HCT116 (cell line): ENCODE measurements around the gene ZBTB20.

Source experiments
- CEBPB ChIP-seq: IDR thresholded peaks from 2 replicates; pipeline ENCODE4 v1.6.1; 2012; ENCODE audit warnings: low read depth
- ELF1 ChIP-seq: IDR thresholded peaks from 2 replicates; pipeline ENCODE4 v1.6.1; 2012; ENCODE audit warnings: low read depth, borderline replicate concordance
- POLR2AphosphoS5 ChIP-seq: IDR thresholded peaks from 2 replicates; pipeline ENCODE4 v1.6.1; 2011; ENCODE audit warnings: mild to moderate bottlenecking, low read depth, low read length, moderate library complexity
- SP1 ChIP-seq: IDR thresholded peaks from 2 replicates; pipeline ENCODE4 v1.6.1; 2012; ENCODE audit warnings: low read depth
- TF ChIP-seq, protein P1 (sequence below), 3 experiments: fragments of 200-600 bp in 1 of 3; sonication (generic) in 1 of 3; IDR thresholded peaks in 2 of 3; conservative IDR thresholded peaks in 1 of 3; 2 replicates each; pipeline ENCODE4 v1.5.1; 2012 to 2017; ENCODE audit warnings: low read depth in 2 of 3, low read length in 2 of 3, antibody characterized with exemption in 1 of 3, borderline replicate concordance in 1 of 3, control low read depth in 1 of 3, mild to moderate bottlenecking in 1 of 3, mixed read lengths in 1 of 3, mixed run types in 1 of 3, moderate library complexity in 1 of 3; ENCODE audit not compliant: insufficient read depth in 1 of 3

DNA sequence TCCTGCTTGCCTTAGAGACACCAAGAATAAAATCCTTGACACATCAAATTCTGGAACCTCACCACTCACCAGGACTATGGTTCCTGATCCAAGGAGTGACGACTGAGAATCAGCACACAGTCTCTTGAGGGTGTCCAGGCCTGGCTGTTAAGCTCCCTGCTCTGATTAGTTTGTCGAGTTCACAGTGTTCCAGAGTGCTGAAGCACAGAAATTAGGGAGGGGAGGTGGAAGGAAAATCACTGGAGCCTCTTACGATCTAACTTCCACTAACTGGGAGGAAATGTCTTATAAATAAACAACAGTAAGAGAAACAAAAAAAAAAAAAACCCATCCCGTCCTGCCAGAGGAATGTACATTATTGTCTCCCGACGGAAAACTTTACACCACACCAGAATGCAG is 523.0 kb downstream of the ZBTB20 start:
- TF ChIP-seq POLR2AphosphoS5 (no peak), SP1 (no peak), ELF1 (no peak), CEBPB (no peak)
- TF ChIP-seq, protein P1, sequence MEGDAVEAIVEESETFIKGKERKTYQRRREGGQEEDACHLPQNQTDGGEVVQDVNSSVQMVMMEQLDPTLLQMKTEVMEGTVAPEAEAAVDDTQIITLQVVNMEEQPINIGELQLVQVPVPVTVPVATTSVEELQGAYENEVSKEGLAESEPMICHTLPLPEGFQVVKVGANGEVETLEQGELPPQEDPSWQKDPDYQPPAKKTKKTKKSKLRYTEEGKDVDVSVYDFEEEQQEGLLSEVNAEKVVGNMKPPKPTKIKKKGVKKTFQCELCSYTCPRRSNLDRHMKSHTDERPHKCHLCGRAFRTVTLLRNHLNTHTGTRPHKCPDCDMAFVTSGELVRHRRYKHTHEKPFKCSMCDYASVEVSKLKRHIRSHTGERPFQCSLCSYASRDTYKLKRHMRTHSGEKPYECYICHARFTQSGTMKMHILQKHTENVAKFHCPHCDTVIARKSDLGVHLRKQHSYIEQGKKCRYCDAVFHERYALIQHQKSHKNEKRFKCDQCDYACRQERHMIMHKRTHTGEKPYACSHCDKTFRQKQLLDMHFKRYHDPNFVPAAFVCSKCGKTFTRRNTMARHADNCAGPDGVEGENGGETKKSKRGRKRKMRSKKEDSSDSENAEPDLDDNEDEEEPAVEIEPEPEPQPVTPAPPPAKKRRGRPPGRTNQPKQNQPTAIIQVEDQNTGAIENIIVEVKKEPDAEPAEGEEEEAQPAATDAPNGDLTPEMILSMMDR (IDR thresholded peaks at IDR 0.05 in 2 of 3, conservative IDR thresholded peaks at IDR 0.05 in 1 of 3; ENCODE audit: borderline replicate concordance in 1 of 3, insufficient read depth in 1 of 3, low read depth in 2 of 3, low read length in 2 of 3) = no peak
